ENCODE measurements around the gene MAD1L1. TPM values are rescaled to one million over a fixed set of nuclear protein-coding genes. Genes with fewer than 3 reads are reported as not detected.

The MAD1L1 gene
- total and polyA plus RNA-seq, 2 of the 8 experiments (the other 6 are each of a cell fraction or from before 2014, with no cell fraction given): 40.4 to 44.6 TPM

GRCh38 chr7:2196381-2197378 lies 36.1 kb downstream of the MAD1L1 start (continued):
- TF ChIP-seq ATF2 (IDR thresholded peaks at IDR 0.05; ENCODE audit: low read length) (no peak), SP4 (IDR thresholded peaks at IDR 0.05; ENCODE audit: low read length) (no peak), BCL11A (IDR thresholded peaks at IDR 0.05; ENCODE audit: low read depth in 2 of 2, low read length in 2 of 2) (no peak), KDM5A (IDR thresholded peaks at IDR 0.05; ENCODE audit: low read length) (no peak), TAF1 (IDR thresholded peaks at IDR 0.05; ENCODE audit: low read depth, low read length) (no peak)
